Measurements from ENCODE around the gene ASPG. TPM values are rescaled to one million over a fixed set of nuclear protein-coding genes. Genes with fewer than 3 reads are reported as not detected.

Gene ASPG
- total and polyA plus RNA-seq, 5 donors from 2014 or later, result not detected

GRCh38 chr14:104096318-104096717 lies 10.8 kb downstream of the ASPG start:
- Mint-ChIP-seq H3K4me1 (peaks cover 0 to 10% (median 4%) of the 10 kb centered on the region in 4 donors), H3K27me3 (no peaks in the 10 kb centered on the region), H3K9me3 (no peaks in the 10 kb centered on the region), H3K4me3 (no peak overlapping the region), H3K36me3 (no peaks in the 10 kb centered on the region), H3K27ac (no peak overlapping the region)
- no peak overlapping the region for H3K4me3 ChIP-seq (ENCODE audit: low read depth, low read length)
- H3K9me3 ChIP-seq (ENCODE audit: control insufficient read depth in 2 of 2, low read length in 2 of 2), result no peaks in the 10 kb centered on the region
- H3K27ac ChIP-seq (ENCODE audit: insufficient read depth, low read length, poor library complexity, severe bottlenecking), result no peak overlapping the region
- DNase-seq, result no peak
- H3K36me3 ChIP-seq (ENCODE audit: control insufficient read depth, insufficient read depth, low read length), result no peaks in the 10 kb centered on the region
- H3K27me3 ChIP-seq (ENCODE audit: control insufficient read depth, insufficient read depth, low read length), result no peaks in the 10 kb centered on the region
- no peak for ATAC-seq (ENCODE audit: low read depth in 2 of 2)
- H3K4me1 ChIP-seq (ENCODE audit: control insufficient read depth, insufficient read depth, low read length, poor library complexity, severe bottlenecking), result no peaks in the 10 kb centered on the region

GRCh38 chr14:104096751-104097700 lies 11.5 kb downstream of the ASPG start:
- no peaks in the 10 kb centered on the region for H3K27me3 ChIP-seq (ENCODE audit: control insufficient read depth, insufficient read depth, low read length)
- ATAC-seq (ENCODE audit: low read depth in 2 of 2), result no peak
- H3K36me3 ChIP-seq (ENCODE audit: control insufficient read depth, insufficient read depth, low read length), result no peaks in the 10 kb centered on the region
- no peaks in the 10 kb centered on the region for H3K9me3 ChIP-seq (ENCODE audit: control insufficient read depth in 2 of 2, low read length in 2 of 2)
- no peak for DNase-seq
- Mint-ChIP-seq H3K36me3 (no peaks in the 10 kb centered on the region), H3K4me3 (no peak overlapping the region), H3K27me3 (no peaks in the 10 kb centered on the region), H3K27ac (no peak overlapping the region), H3K4me1 (peaks cover 0 to 10% (median 4%) of the 10 kb centered on the region in 4 donors), H3K9me3 (no peaks in the 10 kb centered on the region)
- H3K4me1 ChIP-seq (ENCODE audit: control insufficient read depth, insufficient read depth, low read length, poor library complexity, severe bottlenecking), result no peaks in the 10 kb centered on the region
- H3K4me3 ChIP-seq (ENCODE audit: low read depth, low read length), result no peak overlapping the region
- H3K27ac ChIP-seq (ENCODE audit: insufficient read depth, low read length, poor library complexity, severe bottlenecking), result no peak overlapping the region

GRCh38 chr14:104098272-104099095 lies 13.0 kb downstream of the ASPG start:
- H3K4me1 Mint-ChIP-seq, result peaks cover 0 to 10% (median 4%) of the 10 kb centered on the region in 4 donors
- Histone ChIP-seq H3K27me3 (ENCODE audit: control insufficient read depth, insufficient read depth, low read length) (no peaks in the 10 kb centered on the region), H3K4me1 (ENCODE audit: control insufficient read depth, insufficient read depth, low read length, poor library complexity, severe bottlenecking) (no peaks in the 10 kb centered on the region), H3K9me3 (ENCODE audit: control insufficient read depth in 2 of 2, low read length in 2 of 2) (no peaks in the 10 kb centered on the region), H3K4me3 (ENCODE audit: low read depth, low read length) (no peak overlapping the region), H3K27ac (ENCODE audit: insufficient read depth, low read length, poor library complexity, severe bottlenecking) (no peak overlapping the region), H3K36me3 (ENCODE audit: control insufficient read depth, insufficient read depth, low read length) (no peaks in the 10 kb centered on the region)
- no peaks in the 10 kb centered on the region for H3K9me3 Mint-ChIP-seq
- no peaks in the 10 kb centered on the region for H3K27me3 Mint-ChIP-seq
- DNase-seq (no peak), ATAC-seq (ENCODE audit: low read depth in 2 of 2) (no peak)
- H3K27ac Mint-ChIP-seq, result no peak overlapping the region
- no peak overlapping the region for H3K4me3 Mint-ChIP-seq
- H3K36me3 Mint-ChIP-seq, result no peaks in the 10 kb centered on the region

GRCh38 chr14:104099096-104100041 lies 13.9 kb downstream of the ASPG start:
- H3K4me3 ChIP-seq (ENCODE audit: low read depth, low read length), result no peak overlapping the region
- H3K27ac Mint-ChIP-seq, result no peak overlapping the region
- peaks cover 0 to 6% (median 2%) of the 10 kb centered on the region in 4 donors for H3K4me1 Mint-ChIP-seq
- no peak for ATAC-seq (ENCODE audit: low read depth in 2 of 2)
- H3K36me3 ChIP-seq (ENCODE audit: control insufficient read depth, insufficient read depth, low read length), result no peaks in the 10 kb centered on the region
- no peaks in the 10 kb centered on the region for H3K27me3 ChIP-seq (ENCODE audit: control insufficient read depth, insufficient read depth, low read length)
- no peak for DNase-seq
- no peaks in the 10 kb centered on the region for H3K4me1 ChIP-seq (ENCODE audit: control insufficient read depth, insufficient read depth, low read length, poor library complexity, severe bottlenecking)
- no peak overlapping the region for H3K27ac ChIP-seq (ENCODE audit: insufficient read depth, low read length, poor library complexity, severe bottlenecking)
- H3K27me3 Mint-ChIP-seq, result no peaks in the 10 kb centered on the region
- no peak overlapping the region for H3K4me3 Mint-ChIP-seq
- no peaks in the 10 kb centered on the region for H3K9me3 Mint-ChIP-seq
- H3K36me3 Mint-ChIP-seq, result no peaks in the 10 kb centered on the region
- H3K9me3 ChIP-seq (ENCODE audit: control insufficient read depth in 2 of 2, low read length in 2 of 2), result no peaks in the 10 kb centered on the region

GRCh38 chr14:104100171-104101085 lies 14.9 kb downstream of the ASPG start:
- no peaks in the 10 kb centered on the region for H3K27me3 ChIP-seq (ENCODE audit: control insufficient read depth, insufficient read depth, low read length)
- Mint-ChIP-seq H3K9me3 (no peaks in the 10 kb centered on the region), H3K4me3 (no peak overlapping the region), H3K36me3 (no peaks in the 10 kb centered on the region), H3K27ac (no peak overlapping the region), H3K4me1 (peaks cover 0 to 3% (median 0%) of the 10 kb centered on the region in 4 donors), H3K27me3 (no peaks in the 10 kb centered on the region)
- DNase-seq (no peak), ATAC-seq (ENCODE audit: low read depth in 2 of 2) (no peak)
- no peak overlapping the region for H3K27ac ChIP-seq (ENCODE audit: insufficient read depth, low read length, poor library complexity, severe bottlenecking)
- H3K4me1 ChIP-seq (ENCODE audit: control insufficient read depth, insufficient read depth, low read length, poor library complexity, severe bottlenecking), result no peaks in the 10 kb centered on the region
- no peaks in the 10 kb centered on the region for H3K9me3 ChIP-seq (ENCODE audit: control insufficient read depth in 2 of 2, low read length in 2 of 2)
- H3K36me3 ChIP-seq (ENCODE audit: control insufficient read depth, insufficient read depth, low read length), result no peaks in the 10 kb centered on the region
- no peak overlapping the region for H3K4me3 ChIP-seq (ENCODE audit: low read depth, low read length)

GRCh38 chr14:104101086-104101621 lies 15.7 kb downstream of the ASPG start:
- Mint-ChIP-seq H3K27me3 (no peaks in the 10 kb centered on the region), H3K36me3 (no peaks in the 10 kb centered on the region), H3K4me1 (no peaks in the 10 kb centered on the region), H3K27ac (no peak overlapping the region), H3K4me3 (no peak overlapping the region), H3K9me3 (no peaks in the 10 kb centered on the region)
- Histone ChIP-seq H3K27me3 (ENCODE audit: control insufficient read depth, insufficient read depth, low read length) (no peaks in the 10 kb centered on the region), H3K4me3 (ENCODE audit: low read depth, low read length) (no peak overlapping the region), H3K4me1 (ENCODE audit: control insufficient read depth, insufficient read depth, low read length, poor library complexity, severe bottlenecking) (no peaks in the 10 kb centered on the region), H3K27ac (ENCODE audit: insufficient read depth, low read length, poor library complexity, severe bottlenecking) (no peak overlapping the region), H3K9me3 (ENCODE audit: control insufficient read depth in 2 of 2, low read length in 2 of 2) (no peaks in the 10 kb centered on the region), H3K36me3 (ENCODE audit: control insufficient read depth, insufficient read depth, low read length) (no peaks in the 10 kb centered on the region)
- DNase-seq (no peak), ATAC-seq (ENCODE audit: low read depth in 2 of 2) (no peak)

All from CD4-positive, CD25-positive, alpha-beta regulatory T cell (primary cell).